COR-L47 (cell line): ENCODE results near the gene DMXL2.
"Not testable (repeated sequence)": the region's sequence is repeated elsewhere in the genome, so short reads cannot be mapped to it uniquely, and the experiment has no call there.

Source experiments
- DNase-seq: peaks from one replicate; lab custom pipeline; 2025; lab: John Stamatoyannopoulos, UW

Gene DMXL2

GRCh38 chr15:51621936-51622603 lies 501 bp downstream of the DMXL2 start:
- DNase-seq = peak; percentile 48

- no peak for DNase-seq
These were observed 1.3 kb downstream of the DMXL2 start for GRCh38 chr15:51621155-51621765.

GRCh38 chr15:51620641-51621040 lies 1.9 kb downstream of the DMXL2 start:
- no peak for DNase-seq

GRCh38 chr15:51620122-51620521 lies 2.4 kb downstream of the DMXL2 start:
- DNase-seq = no peak

GRCh38 chr15:51619331-51620035 lies 3.1 kb downstream of the DMXL2 start:
- no peak for DNase-seq

- DNase-seq = no peak
These were observed 4.7 kb downstream of the DMXL2 start for GRCh38 chr15:51617886-51618285.

- DNase-seq = no peak
These were observed 8.6 kb downstream of the DMXL2 start for GRCh38 chr15:51613951-51614350.

- not testable (repeated sequence) for DNase-seq
These were observed 9.9 kb downstream of the DMXL2 start for GRCh38 chr15:51612669-51613068.

- not testable (repeated sequence) for DNase-seq
These were observed 19.1 kb downstream of the DMXL2 start for GRCh38 chr15:51603462-51603948.

- no peak for DNase-seq
These were observed 19.6 kb downstream of the DMXL2 start for GRCh38 chr15:51603002-51603401.

- no peak for DNase-seq
These were observed 20.1 kb downstream of the DMXL2 start for GRCh38 chr15:51602484-51602883.

- no peak for DNase-seq
These were observed 20.8 kb downstream of the DMXL2 start for GRCh38 chr15:51601801-51602200.

- no peak for DNase-seq
These were observed 22.5 kb downstream of the DMXL2 start for GRCh38 chr15:51600114-51600513.

GRCh38 chr15:51589881-51590568 lies 32.5 kb downstream of the DMXL2 start:
- no peak for DNase-seq

GRCh38 chr15:51588966-51589365 lies 33.6 kb downstream of the DMXL2 start:
- no peak for DNase-seq

- no peak for DNase-seq
These were observed 36.6 kb downstream of the DMXL2 start for GRCh38 chr15:51585986-51586385.

GRCh38 chr15:51580982-51581381 lies 41.6 kb downstream of the DMXL2 start:
- DNase-seq = no peak

- no peak for DNase-seq
These were observed 42.2 kb downstream of the DMXL2 start for GRCh38 chr15:51580385-51580784.

- no peak for DNase-seq
These were observed 43.6 kb downstream of the DMXL2 start for GRCh38 chr15:51579012-51579411.

- no peak for DNase-seq
These were observed 44.8 kb downstream of the DMXL2 start for GRCh38 chr15:51577636-51578304.

- no peak for DNase-seq
These were observed 45.6 kb downstream of the DMXL2 start for GRCh38 chr15:51576911-51577500.
